NCI-H1417 (cell line): ENCODE measurements around the gene UTS2B.
A peak's percentile ranks its signal among the peaks of the same experiment; 100 is the strongest.

Experiments
- DNase-seq, 3 experiments: peaks; one replicate each; lab custom pipeline; 2025; lab: John Stamatoyannopoulos, UW

UTS2B gene

GRCh38 chr3:191352014-191352413 is 21.7 kb upstream of the UTS2B start:
- DNase-seq = no peak

GRCh38 chr3:191350396-191351090 is 20.2 kb upstream of the UTS2B start:
- no peak for DNase-seq

GRCh38 chr3:191348098-191348497 is 17.8 kb upstream of the UTS2B start:
- no peak for DNase-seq

DNA sequence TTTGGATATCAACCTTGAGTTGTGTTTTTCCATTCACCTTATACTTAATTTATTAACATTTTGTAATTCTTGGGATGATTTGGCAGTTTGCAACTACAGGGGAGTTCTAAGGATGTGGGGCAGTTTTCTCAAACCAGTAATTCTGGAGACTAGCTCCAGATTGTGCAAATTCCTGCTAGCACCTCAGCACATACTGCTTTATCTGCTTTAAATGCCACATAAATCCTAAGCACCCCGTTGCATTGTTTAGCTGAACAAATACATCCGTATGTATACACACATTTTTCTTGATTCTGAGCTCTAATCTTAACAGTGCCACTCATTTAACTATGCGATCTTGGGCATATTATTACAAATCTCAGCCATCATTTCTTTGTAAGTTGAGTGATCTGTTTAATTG is 16.9 kb upstream of the UTS2B start:
- no peak for DNase-seq

- no peak for DNase-seq
These were observed 15.0 kb upstream of the UTS2B start for GRCh38 chr3:191345334-191345733.

- no peak for DNase-seq
These were observed 13.6 kb upstream of the UTS2B start for GRCh38 chr3:191343913-191344312.

DNA sequence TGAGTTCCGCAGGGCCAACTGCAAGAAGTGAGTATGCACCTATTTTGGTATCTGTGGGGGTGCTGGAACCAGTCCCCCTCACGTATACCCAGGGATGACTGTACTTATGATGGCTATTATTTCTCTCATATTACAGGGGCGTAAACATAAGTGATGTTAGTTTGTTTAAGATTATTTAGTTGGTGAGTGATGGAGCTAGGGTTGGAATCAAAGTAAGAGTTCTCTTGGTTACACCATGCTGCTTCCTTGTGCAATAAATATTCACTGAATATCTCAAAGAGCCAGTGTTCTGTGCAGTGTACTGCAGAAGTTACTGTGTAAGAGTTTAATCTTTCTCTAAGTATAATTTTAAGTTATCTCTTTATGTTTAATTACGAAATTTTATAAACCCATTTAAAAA is 12.8 kb upstream of the UTS2B start:
- no peak for DNase-seq

DNA sequence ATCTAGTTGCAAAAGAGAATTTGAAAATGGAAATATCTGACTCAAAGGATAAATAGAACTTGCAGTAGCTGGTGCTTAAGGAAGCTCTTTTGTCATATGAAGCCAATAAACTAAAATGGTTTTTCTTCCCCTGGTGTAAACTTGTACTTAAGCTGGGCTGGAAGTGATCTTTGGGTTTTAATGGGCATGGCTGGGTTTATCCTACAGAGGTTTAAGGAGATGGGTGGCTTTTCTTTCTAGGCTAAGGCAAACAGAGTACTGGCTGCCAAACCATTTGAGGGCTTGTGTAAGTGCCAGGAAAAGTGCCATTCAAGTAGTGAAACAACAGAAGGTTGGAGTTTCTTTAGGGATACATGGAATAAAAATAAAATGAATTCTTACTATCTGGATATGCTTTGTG is 12.1 kb upstream of the UTS2B start:
- DNase-seq = peak in 1 of 3 experiments; percentile 46

DNA sequence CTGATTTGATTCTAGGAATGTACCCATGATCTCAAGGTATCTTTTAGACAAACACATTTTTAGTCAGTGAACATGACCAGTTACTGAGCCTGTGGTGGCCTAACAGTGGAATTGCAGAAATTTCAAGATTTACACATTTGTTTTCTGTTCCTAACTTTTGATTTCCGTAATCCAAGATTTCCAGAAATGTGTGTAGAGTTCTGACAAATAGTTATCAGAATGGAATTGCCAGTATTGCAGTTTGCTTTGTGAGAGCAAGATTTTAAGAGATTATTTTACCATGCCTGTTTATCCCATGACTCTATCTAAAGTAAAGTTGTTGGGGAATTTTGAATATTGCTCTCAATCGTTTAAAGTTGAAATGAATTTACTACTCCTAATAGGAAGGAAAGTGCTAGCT is 11.7 kb upstream of the UTS2B start:
- DNase-seq = no peak

- no peak for DNase-seq
These were observed 10.6 kb upstream of the UTS2B start for GRCh38 chr3:191340966-191341365.

DNA sequence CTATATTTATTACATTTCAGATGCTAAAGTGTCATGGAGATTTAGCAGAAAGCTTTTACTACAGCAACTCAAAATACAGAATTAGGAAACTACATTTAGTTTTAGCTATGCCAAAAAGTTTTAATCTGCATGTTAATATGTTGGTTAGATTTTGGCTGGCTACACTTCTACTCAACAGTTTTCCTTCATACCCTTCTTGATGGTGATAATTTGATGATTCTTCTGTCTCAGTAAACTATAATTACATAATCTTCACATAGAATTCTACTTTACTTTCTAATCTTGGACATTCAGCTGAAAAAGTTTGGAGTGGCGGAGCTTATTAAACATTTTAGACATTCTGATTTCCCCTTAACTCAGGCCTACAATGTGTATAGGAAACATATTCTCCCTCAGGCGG is 10.0 kb upstream of the UTS2B start:
- no peak for DNase-seq

DNA sequence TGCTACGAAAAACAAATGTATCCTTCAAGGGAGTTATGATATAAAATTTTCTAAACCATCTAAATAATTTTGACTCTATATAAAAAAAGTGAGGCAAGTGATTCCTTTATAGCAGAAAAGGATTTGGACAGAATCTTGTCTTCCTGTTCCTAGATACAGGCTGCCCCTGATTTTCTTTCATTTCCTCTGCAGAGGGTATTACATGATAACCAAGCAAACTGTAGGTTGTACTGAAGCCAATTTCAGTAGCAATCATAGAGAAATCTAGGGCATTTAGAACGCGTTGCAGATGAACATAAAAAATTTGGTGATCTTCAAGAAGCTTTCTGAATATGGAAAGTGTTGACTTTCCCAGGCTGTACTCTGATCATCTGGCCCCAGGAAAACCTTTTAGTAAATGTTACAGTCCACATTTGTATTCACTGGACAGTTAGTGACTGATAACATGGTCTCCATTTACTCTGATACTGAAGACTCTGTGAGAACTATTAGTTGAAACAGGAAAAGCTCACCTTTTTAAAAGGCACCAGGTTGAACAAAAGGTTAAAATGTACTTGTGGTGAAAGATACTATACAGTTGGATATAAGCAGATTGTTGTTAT is 9.1 kb upstream of the UTS2B start:
- DNase-seq = no peak

DNA sequence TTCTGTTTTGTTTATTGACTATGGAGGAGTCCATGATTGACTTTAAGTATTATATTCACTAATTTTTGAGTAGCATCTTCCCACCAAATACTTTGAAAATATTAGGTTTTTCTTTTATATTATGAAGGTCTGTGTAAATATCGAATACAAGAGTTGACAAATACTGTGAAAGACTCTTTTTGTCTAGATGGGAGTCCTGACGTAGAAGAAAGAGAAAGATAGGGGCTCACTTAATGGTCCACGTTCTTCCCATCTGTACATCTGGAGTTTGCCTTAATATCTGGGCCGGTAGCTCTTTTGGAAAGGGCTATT is 7.8 kb upstream of the UTS2B start:
- DNase-seq = no peak

- DNase-seq = no peak
These were observed 6.5 kb upstream of the UTS2B start for GRCh38 chr3:191336833-191337232.

GRCh38 chr3:191334346-191334893 is 4.1 kb upstream of the UTS2B start:
- DNase-seq = no peak

- DNase-seq = no peak
These were observed 3.1 kb upstream of the UTS2B start for GRCh38 chr3:191333298-191333880.

DNA sequence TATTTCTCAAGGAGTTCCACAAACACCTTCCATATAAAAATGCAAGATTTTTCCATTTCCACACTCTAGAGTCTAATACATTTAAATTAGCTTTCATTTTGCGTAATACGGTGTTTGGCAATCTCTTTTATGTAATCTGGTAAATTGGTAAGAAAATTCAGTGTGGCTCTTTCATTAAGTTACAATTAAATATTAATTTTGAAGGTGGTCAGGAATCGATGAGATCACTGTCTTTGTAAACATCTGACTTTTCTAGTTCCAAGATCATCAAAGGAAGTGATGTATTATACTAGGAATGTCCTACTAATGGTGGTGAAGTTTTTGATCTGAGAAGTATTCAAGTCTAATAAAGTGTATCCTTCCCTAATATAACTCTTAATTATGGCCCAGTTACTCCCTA is 1.1 kb upstream of the UTS2B start:
- no peak for DNase-seq

DNA sequence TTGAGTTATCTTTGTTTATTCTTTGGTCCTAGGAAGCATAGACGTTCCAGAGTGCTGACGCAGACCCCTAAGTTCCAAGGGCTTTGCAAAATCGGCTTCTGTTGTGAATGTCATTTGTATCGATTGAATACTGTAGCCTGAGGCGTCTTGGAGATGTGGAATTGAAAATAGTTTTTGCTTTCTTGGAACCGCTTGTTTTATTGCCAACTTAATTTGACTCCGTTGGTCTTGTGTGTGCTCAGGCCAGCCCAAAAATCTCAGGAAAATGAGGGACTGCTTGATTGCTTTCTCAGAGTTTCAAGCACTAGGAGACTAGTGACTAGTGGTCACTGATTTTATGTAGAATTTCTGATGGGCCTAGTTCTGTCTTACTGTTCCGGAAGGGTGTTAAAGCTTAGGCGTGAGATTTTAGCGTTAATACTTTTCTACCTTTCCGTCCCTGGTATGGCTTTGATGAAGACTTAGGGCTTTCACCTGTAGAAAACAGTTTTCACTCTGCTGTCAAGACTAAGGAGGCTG is 263 bp upstream of the UTS2B start:
- no peak for DNase-seq

GRCh38 chr3:191328962-191329653 is 1.2 kb downstream of the UTS2B start, which contains the start of gene CCDC50:
CCDC50 (plus strand) TSS chr3:191329394; CDS start chr3:191329675, 281 bp downstream.
- peak; percentile 77 to 94 (median 93) for DNase-seq

DNA sequence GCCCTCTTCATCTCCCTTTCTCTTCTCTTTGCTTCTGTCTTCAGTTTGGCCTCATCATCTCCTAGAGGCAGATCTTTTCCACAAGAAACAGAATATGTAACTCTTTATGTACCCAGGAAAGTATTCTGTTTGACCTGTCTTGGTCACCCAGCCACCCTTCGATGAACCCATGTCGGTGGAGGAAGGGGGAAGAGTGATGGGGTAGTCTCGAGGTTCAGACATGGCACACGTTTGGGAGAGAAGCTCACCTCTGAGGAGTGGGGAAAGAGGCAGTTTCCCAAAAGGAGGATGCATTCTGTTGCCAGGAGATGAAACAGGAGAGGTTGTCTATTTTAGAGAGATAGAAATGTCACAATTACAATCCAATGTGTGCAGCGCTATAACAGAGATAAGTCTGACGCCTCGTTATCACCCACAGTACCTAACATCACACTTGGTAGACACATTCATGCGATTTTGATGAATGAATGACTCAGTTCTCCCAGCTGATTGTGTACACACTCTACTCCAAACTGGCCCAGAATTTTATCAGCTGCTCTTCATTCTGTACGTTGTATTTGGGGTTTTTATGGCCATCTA is 1.9 kb downstream of the UTS2B start:
- no peak for DNase-seq

- no peak for DNase-seq
These were observed 2.8 kb downstream of the UTS2B start for GRCh38 chr3:191327526-191327925.

DNA sequence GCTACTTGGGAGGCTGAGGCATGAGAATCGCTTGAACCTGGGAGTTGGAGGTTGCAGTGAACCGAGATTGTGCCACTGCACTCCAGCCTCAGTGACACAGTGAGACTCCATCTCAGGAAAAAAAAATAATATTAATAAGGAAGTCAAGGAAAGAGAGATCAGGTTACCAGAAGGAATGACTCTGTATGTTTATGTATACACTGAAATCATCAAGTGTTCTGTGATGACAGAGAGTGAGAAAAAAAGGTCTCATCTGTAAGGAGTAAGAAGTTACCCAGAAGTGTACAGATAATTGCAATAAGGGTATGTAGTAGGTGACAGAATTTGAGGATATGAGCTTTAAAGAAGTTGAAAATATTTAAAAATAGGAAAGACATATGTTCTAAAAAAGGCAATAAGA is 5.4 kb downstream of the UTS2B start:
- no peak for DNase-seq
